Right lobe of liver (tissue), 6 donors: ENCODE data around the gene PARVB. TPM values are rescaled to one million over a fixed set of nuclear protein-coding genes. Genes with fewer than 3 reads are reported as not detected.

ENCODE experiments used
- ATAC-seq, 4 donors: fragments of 200-7000 bp; cut with Tn5 transposase; one replicate each; pipeline ENCODE4 v1.9.1; 2020; ENCODE audit warnings: mild to moderate bottlenecking in 4 of 4, moderate library complexity in 4 of 4
- DNase-seq, 3 donors: peaks; one replicate each; pipeline ENCODE4 v3.0.0-alpha.2; 2020
- H3K27ac ChIP-seq, 3 donors: fragments of 200-600 bp; one replicate each; pipeline ENCODE4 v1.8.0; 2022
- H3K27me3 ChIP-seq, 2 donors: fragments of 200-600 bp; one replicate each; pipeline ENCODE4 v1.8.0; 2022
- H3K36me3 ChIP-seq, 4 donors: fragments of 200-600 bp; sonication (generic) in 1 of 4; one replicate each; pipeline versions ENCODE4 v1.5.1 to v1.8.0; 2017 to 2022; ENCODE audit warnings: control low read depth in 1 of 4
- H3K4me1 ChIP-seq, 4 donors: fragments of 200-600 bp; sonication (generic) in 1 of 4; one replicate each; pipeline versions ENCODE4 v1.5.1 to v1.8.0; 2017 to 2022; ENCODE audit warnings: control low read depth in 1 of 4
- H3K4me3 ChIP-seq, 3 donors: fragments of 200-600 bp; one replicate each; pipeline ENCODE4 v1.8.0; 2022
- H3K9me3 ChIP-seq, 4 donors: fragments of 200-600 bp; sonication (generic) in 1 of 4; one replicate each; pipeline versions ENCODE4 v1.5.1 to v1.8.0; 2017 to 2022; ENCODE audit warnings: control low read depth in 1 of 4
- POLR2A ChIP-seq: fragments of 450-650 bp; IDR thresholded peaks from one replicate; pipeline ENCODE4 v1.6.1; 2017; ENCODE audit warnings: antibody characterized with exemption, mild to moderate bottlenecking
- WGBS: methylation state at CpG from one replicate; pipeline ENCODE4 v1.1.6; 2018; ENCODE audit warnings: low coverage, low lambda C conversion rate; ENCODE audit not compliant: insufficient coverage; ENCODE audit errors: missing lambda C conversion rate; 5-methylcytosine and 5-hydroxymethylcytosine counted together
- intact Hi-C, 2 donors: fragments of 100-400 bp; cut with DNase I; formaldehyde crosslinking; loops; one replicate each; pipeline versions ENCODE4 v1.11.2 to v1.14.1; 2022
- total RNA-seq, 6 experiments: library from RNA; depleted of rRNA in 2 of 6; stranded (reverse); fragments of >200 nt in 2 of 6; fragmentation: NEBNext Ultra II Directional in 3 of 6; extraction: Animal tissue kit (Norgen Biotek cat#: 25700) in 3 of 6; gene quantifications; one replicate each; pipeline versions ENCODE4 v1.1.0 to v1.2.4, GENCODE V29; 2016 to 2023
- TF ChIP-seq, protein P1 (sequence below), 4 donors: fragments of 200-600 bp in 3 of 4; fragments of 450-650 bp in 1 of 4; IDR thresholded peaks; one replicate each; pipeline versions ENCODE4 v1.5.1 to v1.8.0; 2016 to 2022; ENCODE audit warnings: antibody characterized with exemption in 4 of 4, mild to moderate bottlenecking in 2 of 4
- donor health status: DM: no; HTN: yes; CAD: no.
- donor health status: DM: no; HTN: no; CAD: no.
- donor health status: DM: no; HTN: no; CAD: no.
- donor health status: DM: no; HTN: yes; CAD: no.
- donor health status: DM: no; HTN: yes; CAD: no.

PARVB gene
- total RNA-seq, 6 experiments from 2014 or later, result 14.2 to 21.3 (median 15.2) TPM

DNA sequence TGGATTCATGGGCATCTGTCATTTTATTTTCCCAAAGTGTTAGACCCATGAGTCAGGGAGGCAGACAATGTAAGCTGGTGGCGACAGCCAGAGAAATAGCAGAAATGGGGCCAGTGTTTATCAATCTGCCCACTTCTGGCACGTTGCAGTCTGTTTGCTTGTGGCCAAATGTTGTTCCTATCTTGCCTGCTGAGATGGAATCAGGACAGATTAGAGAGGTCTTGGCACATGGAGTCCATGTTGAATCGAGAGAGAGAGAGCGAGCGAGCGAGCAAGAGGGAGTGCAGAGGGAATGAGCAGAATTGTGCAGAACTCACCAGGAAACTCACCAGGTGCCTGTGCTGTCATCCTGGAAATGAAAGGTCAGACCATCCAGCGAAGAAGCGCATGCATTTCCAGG, 134.7 kb downstream of the PARVB start:
- H3K4me1 ChIP-seq, result no peaks in the 10 kb centered on the region
- no peak overlapping the region for H3K27ac ChIP-seq
- no peaks in the 10 kb centered on the region for H3K36me3 ChIP-seq
- DNase-seq, result no peak
- 66% methylated on average over 8 of the region's 8 CpGs for WGBS
- no peaks in the 10 kb centered on the region for H3K9me3 ChIP-seq
- intact Hi-C loops, result no loop called here
- H3K4me3 ChIP-seq, result no peak overlapping the region
- TF ChIP-seq, protein P1, sequence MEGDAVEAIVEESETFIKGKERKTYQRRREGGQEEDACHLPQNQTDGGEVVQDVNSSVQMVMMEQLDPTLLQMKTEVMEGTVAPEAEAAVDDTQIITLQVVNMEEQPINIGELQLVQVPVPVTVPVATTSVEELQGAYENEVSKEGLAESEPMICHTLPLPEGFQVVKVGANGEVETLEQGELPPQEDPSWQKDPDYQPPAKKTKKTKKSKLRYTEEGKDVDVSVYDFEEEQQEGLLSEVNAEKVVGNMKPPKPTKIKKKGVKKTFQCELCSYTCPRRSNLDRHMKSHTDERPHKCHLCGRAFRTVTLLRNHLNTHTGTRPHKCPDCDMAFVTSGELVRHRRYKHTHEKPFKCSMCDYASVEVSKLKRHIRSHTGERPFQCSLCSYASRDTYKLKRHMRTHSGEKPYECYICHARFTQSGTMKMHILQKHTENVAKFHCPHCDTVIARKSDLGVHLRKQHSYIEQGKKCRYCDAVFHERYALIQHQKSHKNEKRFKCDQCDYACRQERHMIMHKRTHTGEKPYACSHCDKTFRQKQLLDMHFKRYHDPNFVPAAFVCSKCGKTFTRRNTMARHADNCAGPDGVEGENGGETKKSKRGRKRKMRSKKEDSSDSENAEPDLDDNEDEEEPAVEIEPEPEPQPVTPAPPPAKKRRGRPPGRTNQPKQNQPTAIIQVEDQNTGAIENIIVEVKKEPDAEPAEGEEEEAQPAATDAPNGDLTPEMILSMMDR (IDR thresholded peaks at IDR 0.05), result no peak
- TF ChIP-seq POLR2A, result no peak
- ATAC-seq, result no peak
- H3K27me3 ChIP-seq, result no peaks in the 10 kb centered on the region

DNA sequence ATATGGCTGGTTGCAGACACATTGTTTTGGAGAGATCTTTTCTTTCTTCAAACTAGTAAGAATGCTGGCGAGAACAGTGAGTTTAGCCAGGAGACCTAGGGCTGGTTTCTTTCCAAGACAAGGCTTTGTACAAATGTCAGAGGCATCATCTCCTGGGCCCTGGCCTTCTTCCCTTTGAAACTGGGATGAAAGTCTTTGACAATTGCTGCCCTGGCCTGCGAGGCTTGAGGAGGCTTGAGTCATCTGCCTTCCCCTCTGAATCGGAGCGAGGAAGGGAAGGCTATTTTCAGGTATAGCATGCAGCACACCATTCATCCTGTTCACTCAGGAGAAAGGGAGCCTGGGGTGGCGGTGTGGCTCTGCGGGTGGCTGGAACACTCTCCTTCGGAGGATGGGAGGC, 135.1 kb downstream of the PARVB start:
- no peak for ATAC-seq

DNA sequence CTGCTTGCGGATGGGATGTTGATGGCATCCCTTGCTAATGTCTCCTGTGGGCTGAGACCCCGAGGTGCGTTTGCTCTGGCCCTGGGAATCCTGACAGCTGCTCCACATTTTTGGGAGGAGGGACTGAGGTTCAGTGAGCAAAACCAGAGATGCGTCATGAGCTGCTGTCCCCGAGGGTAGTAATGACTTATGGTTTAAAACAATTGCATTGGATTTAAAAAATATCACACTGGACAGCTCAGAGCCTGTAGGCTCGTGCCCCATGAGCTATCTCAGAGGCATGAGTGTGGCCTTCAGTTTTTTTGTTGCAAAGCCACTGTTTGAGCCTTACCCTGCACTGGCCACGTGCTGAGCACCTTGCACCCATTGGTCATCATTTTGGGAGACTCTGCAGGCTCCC, 135.7 kb downstream of the PARVB start:
- Histone ChIP-seq H3K4me1 (no peaks in the 10 kb centered on the region), H3K27ac (no peak overlapping the region), H3K9me3 (no peaks in the 10 kb centered on the region), H3K4me3 (no peak overlapping the region), H3K27me3 (no peaks in the 10 kb centered on the region), H3K36me3 (no peaks in the 10 kb centered on the region)
- DNase-seq (no peak), ATAC-seq (no peak)
- intact Hi-C loops, result no loop called here
- WGBS, result 69% methylated on average over 2 of the region's 7 CpGs
- TF ChIP-seq POLR2A, result no peak
- TF ChIP-seq, protein P1 (IDR thresholded peaks at IDR 0.05), result no peak

More for the DNA sequence above, 135.1 kb downstream of the PARVB start:
- TF ChIP-seq POLR2A, result no peak
- TF ChIP-seq, protein P1 (IDR thresholded peaks at IDR 0.05), result no peak
- Histone ChIP-seq H3K9me3 (no peaks in the 10 kb centered on the region), H3K4me1 (no peaks in the 10 kb centered on the region), H3K27ac (no peak overlapping the region), H3K36me3 (no peaks in the 10 kb centered on the region), H3K4me3 (no peak overlapping the region), H3K27me3 (no peaks in the 10 kb centered on the region)
- no peak for DNase-seq
- WGBS, result 80% methylated on average over 5 of the region's 7 CpGs
- intact Hi-C loops, result no loop called here

DNA sequence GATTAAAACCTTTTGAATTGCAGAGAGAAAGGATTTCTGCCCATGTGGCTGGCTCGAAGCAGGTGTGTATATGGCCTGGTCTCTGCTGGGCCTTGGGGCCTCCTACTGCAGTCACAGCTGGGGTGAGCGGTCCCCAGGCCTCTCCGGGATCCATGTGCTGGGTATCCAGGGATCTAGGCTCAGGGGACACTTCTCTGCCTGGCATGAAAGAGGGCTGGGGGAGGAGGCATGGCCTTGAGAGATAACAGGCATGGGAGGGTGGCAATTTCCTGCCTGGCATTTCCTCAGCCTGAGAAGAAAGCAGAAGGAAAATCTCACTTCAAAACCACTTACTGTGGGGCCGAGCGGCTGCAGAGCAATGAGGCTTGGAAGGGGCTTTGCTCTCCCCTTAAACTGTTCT, 136.3 kb downstream of the PARVB start:
- TF ChIP-seq, protein P1 (IDR thresholded peaks at IDR 0.05), result no peak
- TF ChIP-seq POLR2A, result no peak
- 73% methylated on average over 5 of the region's 5 CpGs for WGBS
- DNase-seq, result no peak
- Histone ChIP-seq H3K27me3 (no peaks in the 10 kb centered on the region), H3K9me3 (no peaks in the 10 kb centered on the region), H3K4me1 (no peaks in the 10 kb centered on the region), H3K4me3 (no peak overlapping the region), H3K36me3 (no peaks in the 10 kb centered on the region), H3K27ac (no peak overlapping the region)
- intact Hi-C loops, result no loop called here
- ATAC-seq, result no peak

DNA sequence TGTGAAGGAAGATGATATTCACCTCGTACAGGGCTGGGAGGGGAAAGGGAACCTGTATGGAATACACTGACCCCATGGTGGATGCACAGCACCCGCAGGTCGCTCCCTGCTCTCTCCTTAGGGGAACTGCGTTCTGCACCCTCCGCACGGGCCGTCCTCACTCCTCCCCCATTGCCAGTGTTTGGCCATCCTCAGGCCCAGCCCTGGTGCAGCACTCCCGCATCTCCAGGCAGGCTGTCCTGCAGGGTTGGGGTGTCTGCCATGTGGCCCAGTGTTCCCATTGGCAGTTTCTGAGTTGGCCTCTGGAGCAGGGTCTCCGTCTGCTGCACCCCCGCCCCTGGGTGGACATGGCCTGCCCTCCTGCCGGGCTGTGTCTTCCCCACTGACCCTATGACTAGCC, 137.6 kb downstream of the PARVB start:
- Histone ChIP-seq H3K9me3 (no peaks in the 10 kb centered on the region), H3K36me3 (no peaks in the 10 kb centered on the region), H3K4me1 (no peaks in the 10 kb centered on the region), H3K27ac (no peak overlapping the region), H3K27me3 (no peaks in the 10 kb centered on the region), H3K4me3 (no peak overlapping the region)
- DNase-seq (no peak), ATAC-seq (no peak)
- 80% methylated on average over 1 of the region's 11 CpGs for WGBS
- TF ChIP-seq, protein P1 (IDR thresholded peaks at IDR 0.05), result no peak
- TF ChIP-seq POLR2A, result no peak
- intact Hi-C loops, result no loop called here
